GM18526 (cell line): ENCODE results near the gene RDH16.

Experiments
- POLR2A ChIP-seq: IDR thresholded peaks from 3 replicates; pipeline ENCODE4 v1.6.1; 2011; ENCODE audit not compliant: insufficient read length; ENCODE audit errors: extremely low read depth

The RDH16 gene

GRCh38 chr12:56931474-56931978 lies 25.9 kb downstream of the RDH16 start:
- TF ChIP-seq POLR2A, result no peak

GRCh38 chr12:56930241-56930640 lies 27.2 kb downstream of the RDH16 start:
- TF ChIP-seq POLR2A, result no peak

- TF ChIP-seq POLR2A, result no peak
These were observed 27.6 kb downstream of the RDH16 start for GRCh38 chr12:56929780-56930179.

- TF ChIP-seq POLR2A, result no peak
These were observed 29.1 kb downstream of the RDH16 start for GRCh38 chr12:56928262-56928661.

GRCh38 chr12:56927281-56927680 lies 30.1 kb downstream of the RDH16 start:
- no peak for TF ChIP-seq POLR2A

GRCh38 chr12:56922031-56922430 lies 35.4 kb downstream of the RDH16 start:
- TF ChIP-seq POLR2A, result no peak

- no peak for TF ChIP-seq POLR2A
These were observed 36.1 kb downstream of the RDH16 start for GRCh38 chr12:56921346-56921745.

- no peak for TF ChIP-seq POLR2A
These were observed 40.4 kb downstream of the RDH16 start for GRCh38 chr12:56916996-56917333.

GRCh38 chr12:56916296-56916995 lies 41.0 kb downstream of the RDH16 start:
- TF ChIP-seq POLR2A, result no peak

- TF ChIP-seq POLR2A, result no peak
These were observed 42.7 kb downstream of the RDH16 start for GRCh38 chr12:56914724-56915123.

GRCh38 chr12:56914256-56914655 lies 43.2 kb downstream of the RDH16 start:
- no peak for TF ChIP-seq POLR2A

- TF ChIP-seq POLR2A, result no peak
These were observed 49.3 kb downstream of the RDH16 start for GRCh38 chr12:56908136-56908535.

- no peak for TF ChIP-seq POLR2A
These were observed 51.6 kb downstream of the RDH16 start for GRCh38 chr12:56905852-56906251.

GRCh38 chr12:56903374-56903773 lies 54.0 kb downstream of the RDH16 start:
- TF ChIP-seq POLR2A, result no peak
